Endometrium (tissue), 2 donors: ENCODE results near the gene GABBR1.
"Not testable (repeated sequence)": the region's sequence is repeated elsewhere in the genome, so short reads cannot be mapped to it uniquely, and the experiment has no call there.

ENCODE experiments used
- FAIRE-seq: peaks from 2 replicates; lab custom pipeline; 2012; peaks lifted over from hg19 to GRCh38; lab: Jason Lieb, UNC
- donor health status: control.
- donor health status: control.

The GABBR1 gene

DNA sequence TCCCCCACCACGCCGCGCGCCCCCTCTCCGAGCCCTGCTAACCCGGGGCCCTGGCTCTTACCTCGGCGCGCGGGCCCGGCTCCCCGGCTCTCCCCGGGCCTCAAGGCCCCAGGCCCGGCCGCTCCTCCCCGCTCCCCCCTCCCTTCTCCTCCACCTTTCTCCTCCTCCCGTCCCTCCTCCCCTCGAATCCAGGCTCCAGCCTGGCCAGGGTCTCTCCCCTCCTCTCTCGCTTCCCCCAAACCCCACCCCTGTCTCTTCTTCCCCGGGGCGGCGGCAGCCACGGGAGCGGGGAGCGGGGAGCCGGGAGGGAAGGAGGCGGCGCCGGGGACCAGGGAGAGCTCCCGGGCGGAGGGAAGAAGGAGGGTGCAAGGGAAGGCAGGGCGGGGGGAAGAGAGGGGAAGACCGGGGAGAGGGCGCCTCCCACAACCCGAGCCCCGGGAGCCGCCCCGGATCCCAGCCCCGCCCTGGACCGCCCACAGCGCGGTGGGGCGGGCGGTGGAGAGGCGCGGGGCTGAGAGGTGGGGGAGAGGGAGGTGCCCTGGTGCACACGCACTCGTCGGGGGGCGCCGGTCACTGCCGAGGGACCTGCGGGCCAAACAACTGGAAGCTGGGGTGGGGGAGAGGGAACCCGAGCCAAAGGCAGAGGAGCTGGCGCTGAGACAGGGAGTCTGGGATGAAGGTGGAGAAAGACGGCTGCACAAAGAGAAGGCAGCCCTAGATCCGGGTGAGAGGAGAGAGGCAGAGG, at the start of gene GABBR1:
Gene GABBR1 (minus strand): TSS at position 395 of the 745 bp plus-strand sequence. CDS start 798 bp downstream, outside the sequence.
- no peak for FAIRE-seq

DNA sequence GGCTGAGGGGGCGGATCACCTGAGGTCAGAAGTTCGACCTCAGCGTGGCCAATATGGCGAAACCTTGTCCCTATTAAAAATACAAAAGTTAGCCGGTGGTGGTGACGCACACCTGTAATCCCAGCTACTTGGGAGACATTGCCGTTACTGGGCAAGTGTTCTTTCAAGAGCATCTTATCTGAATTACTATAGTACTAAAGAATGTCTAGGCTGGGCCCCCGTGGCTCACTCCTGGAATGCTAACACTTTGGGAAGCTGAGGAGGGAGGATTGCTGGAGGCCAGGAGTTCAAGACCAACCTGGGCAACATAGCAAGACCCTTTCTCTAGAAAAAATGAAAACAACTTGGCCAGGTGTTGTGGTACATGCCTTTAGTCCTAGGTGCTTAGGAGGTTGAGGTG, 48.8 kb upstream of the GABBR1 start:
- FAIRE-seq: no peak

GRCh38 chr6:29680904-29681303, 47.9 kb upstream of the GABBR1 start, which contains the start of gene ZFP57:
Gene ZFP57 (minus strand): TSS chr6:29681152. CDS start chr6:29677003, 4,149 bp downstream.
- no peak for FAIRE-seq

- FAIRE-seq: no peak
These were observed 47.4 kb upstream of the GABBR1 start for GRCh38 chr6:29680416-29680815.

DNA sequence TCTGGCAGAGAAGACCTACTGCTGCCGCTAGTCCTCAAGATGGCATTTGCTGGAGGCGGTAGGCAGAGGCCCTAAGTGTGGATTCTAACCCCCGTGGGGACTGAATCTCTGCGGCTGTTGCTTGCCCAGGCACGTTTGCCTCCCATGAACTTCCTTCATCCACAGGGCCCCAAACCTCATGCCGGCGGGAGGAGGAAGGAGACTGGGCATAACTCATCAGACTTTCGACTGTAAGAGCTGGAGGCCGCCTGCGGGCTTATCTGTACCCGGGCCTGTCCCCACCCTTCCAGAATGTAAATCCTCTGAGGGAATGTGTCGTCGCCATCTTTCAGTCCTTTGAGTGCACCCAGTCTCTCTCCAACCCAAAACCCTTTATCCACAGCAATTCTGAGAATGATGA, 47.0 kb upstream of the GABBR1 start:
- FAIRE-seq: no peak

- no peak for FAIRE-seq
These were observed 45.1 kb upstream of the GABBR1 start for GRCh38 chr6:29678114-29678513.

GRCh38 chr6:29676981-29677601, 44.1 kb upstream of the GABBR1 start:
- no peak for FAIRE-seq

GRCh38 chr6:29675561-29675960, 42.6 kb upstream of the GABBR1 start:
- no peak for FAIRE-seq

DNA sequence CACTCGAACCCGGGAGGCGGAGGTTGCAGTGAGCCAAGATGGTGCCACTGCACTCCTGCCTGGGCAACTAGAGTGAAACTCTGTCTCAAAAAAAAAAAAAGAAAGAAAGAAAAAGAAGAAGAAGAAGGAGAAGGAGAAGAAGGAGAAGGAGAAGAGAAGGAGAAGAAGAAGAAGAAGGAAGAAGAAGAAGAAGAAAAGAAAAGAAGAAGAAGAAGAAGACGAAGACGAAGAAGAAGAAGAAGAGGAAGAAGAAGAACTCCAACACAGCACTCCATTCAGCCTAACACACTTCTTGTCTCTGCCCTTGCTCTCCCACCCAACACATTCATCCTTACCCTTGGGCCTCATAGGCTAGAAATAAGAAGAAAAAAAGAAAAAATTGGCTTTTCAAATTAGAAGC, 41.0 kb upstream of the GABBR1 start:
- FAIRE-seq: no peak

GRCh38 chr6:29673161-29673560, 40.2 kb upstream of the GABBR1 start:
- no peak for FAIRE-seq

DNA sequence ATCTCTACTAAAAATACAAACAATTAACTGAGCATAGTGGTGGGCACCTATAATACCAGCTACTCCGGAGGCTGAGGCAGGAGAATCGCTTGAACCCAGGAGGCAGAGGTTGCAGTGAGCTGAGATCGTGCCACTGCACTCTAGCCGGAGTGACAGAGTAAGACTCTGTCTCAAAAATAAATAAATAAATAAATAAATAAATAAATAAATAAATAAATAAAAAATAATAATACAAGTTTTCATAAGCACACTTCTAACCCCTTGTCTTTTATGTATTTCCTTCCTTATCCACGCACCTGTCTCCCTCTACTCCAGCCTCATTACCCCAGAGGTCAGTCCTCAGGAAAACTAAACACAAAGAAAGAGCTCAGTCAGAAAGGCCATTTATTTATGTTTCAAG, 39.1 kb upstream of the GABBR1 start:
- FAIRE-seq: not testable (repeated sequence)

- no peak for FAIRE-seq
These were observed 38.0 kb upstream of the GABBR1 start for GRCh38 chr6:29671026-29671425.

GRCh38 chr6:29667158-29667557, 34.2 kb upstream of the GABBR1 start:
- FAIRE-seq: no peak

GRCh38 chr6:29666826-29667130, 33.8 kb upstream of the GABBR1 start:
- no peak for FAIRE-seq

DNA sequence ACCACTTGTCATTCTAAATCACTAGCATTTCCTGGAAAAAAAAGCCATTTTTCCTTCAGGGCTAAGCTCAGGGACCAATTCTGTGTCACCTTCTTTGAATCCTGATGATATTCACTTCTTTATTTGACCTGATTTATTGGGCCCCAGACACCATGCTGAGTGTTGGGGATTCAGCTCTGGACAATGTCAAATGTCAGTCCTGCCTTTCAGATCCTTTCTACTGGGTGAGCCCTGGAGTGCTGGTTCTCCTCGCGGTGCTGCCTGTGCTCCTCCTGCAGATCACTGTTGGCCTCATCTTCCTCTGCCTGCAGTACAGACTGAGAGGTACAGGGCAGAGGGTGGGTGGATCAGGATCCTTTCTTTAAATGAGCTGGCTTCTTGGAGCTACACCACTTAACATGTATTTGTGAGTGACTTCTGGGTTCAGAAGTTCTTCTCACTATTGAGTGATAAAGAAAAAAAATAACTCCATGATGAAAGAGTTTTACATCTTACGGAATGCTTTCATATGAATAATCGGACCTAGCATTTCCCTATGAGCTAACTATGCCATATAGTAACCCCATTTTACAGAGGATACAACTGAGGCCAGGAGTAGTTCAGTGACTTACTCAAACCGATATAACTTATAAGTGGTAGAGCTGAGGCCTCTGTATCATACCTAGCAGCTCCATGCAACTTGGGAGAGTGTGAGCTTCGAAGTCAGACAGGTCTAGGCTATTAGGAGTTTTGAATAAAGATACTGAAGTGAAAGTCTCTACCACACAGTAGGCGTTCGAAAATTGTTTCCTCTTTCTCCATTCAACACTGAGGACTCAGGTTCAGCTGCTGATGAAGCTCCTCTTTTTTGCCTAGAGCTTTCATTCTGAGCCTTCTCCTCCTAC, 33.2 kb upstream of the GABBR1 start:
- no peak for FAIRE-seq

DNA sequence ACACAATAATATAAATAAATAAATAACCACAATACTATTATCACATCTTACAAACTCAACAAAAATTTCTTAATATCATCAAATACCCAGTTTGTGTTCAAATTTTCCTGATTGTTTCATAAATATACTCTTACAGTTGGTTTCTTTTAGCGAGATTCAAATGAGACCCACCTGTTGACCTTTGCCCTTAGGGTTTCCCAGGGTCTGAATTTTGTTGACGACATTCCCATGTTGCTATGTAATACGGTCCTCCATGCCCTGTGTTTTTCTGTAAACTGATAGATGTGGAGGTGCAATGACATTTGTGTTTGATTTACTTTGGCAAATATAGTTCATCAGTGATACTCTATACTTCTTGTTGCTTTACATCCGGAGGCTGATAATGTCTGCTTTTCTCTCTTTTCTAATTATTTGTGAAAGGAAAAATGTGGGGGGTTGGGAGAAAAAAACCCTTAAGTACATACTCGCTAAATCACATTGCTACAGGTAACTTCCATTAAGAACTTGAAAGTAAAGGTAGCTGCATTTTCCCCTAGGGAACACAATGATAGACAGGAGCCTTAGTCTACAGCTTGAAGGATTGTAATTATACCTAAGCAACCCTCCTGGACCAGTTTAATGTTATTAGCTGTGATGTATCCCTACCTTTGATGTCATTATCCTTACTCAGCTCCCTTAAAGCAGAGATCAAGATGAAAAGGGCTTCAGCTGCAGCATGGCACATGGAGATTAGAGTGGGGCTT, 30.5 kb upstream of the GABBR1 start:
- no peak for FAIRE-seq

- not testable (repeated sequence) for FAIRE-seq
These were observed 28.6 kb upstream of the GABBR1 start for GRCh38 chr6:29661502-29662141.

DNA sequence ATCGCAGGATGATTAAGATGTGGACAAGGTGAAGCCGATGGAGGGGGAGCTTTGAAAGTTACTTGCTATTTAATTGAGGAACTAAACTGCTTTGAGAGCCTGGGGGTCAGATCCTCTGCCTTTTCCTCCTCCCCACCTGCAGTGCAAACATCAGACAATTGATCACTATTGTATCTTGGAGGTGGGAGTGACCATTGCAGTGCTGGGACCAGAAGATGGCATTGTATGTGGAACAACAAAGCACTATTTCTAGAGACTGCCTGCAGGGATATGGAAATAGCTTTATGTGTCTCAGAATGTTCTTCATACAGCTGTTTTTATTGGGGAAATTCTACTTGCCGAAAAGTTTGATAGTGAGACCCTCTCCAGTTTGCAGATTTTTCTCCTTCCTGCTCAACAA, 28.1 kb upstream of the GABBR1 start:
- no peak for FAIRE-seq

- no peak for FAIRE-seq
These were observed 23.8 kb upstream of the GABBR1 start, which contains the start of gene MOG for GRCh38 chr6:29656798-29657197. Gene MOG (plus strand): TSS chr6:29657092. CDS start chr6:29657210, 118 bp downstream.

DNA sequence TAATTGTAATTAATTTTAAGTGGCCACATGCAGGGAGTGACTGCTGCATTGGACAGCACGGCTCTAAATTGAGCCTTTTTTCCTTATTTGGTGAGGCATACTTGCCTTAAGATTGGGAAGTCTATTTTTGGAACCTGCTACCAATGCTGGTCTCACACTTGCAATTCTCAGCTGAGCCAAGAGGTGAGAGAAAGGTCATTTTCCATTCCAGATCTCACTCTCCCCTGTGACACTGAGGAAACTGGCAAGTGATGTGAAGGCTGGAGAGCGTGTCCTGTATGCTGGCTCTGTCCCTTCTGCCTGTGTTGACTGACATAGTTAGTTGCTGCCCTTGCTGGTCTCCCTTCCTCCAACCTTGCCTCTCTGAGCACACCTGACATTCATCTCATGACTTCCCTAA, 23.2 kb upstream of the GABBR1 start:
- FAIRE-seq: no peak

GRCh38 chr6:29655658-29656057, 22.7 kb upstream of the GABBR1 start:
- no peak for FAIRE-seq
